Measurements from ENCODE around the gene EIF2A.

EIF2A gene

DNA sequence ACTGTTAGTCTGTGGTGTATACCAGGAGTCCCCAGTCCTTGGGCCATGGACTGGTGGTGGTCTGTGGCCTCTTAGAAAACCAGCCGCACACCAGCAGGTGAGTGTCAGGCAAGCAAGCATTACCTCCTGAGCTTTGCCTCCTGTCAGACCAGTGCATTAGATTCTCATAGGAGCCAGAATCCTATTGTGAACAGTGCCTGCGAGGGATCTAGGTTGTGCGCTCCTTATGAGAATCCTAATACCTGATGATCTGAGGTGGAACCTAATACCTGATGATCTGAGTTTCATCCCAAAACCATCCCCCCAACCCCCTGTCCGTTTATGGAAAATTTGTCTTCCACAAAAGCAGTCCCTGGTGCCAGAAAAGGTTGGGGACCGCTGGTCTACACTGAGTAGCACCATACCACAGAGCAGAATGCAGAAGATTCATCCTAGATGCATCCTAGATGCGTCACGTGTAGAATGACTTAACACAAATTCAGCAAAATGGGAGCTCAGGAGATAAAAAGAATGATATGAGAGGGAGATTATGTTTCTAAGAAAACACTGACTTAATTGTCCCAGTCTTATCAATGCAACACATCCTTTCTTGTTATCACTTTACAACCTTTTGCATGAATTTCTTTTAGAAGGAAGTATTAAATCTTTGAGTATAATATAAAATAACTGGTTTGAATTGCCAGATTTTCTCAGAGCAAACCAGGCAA, 85.1 kb downstream of the EIF2A start:
- DNase-seq (ENCODE audit: extremely low read depth in 1 of 2, low read depth in 1 of 2), result no peak

- DNase-seq (ENCODE audit: extremely low read depth in 1 of 2, low read depth in 1 of 2), result no peak
Measured at GRCh38 chr3:150635076-150635475, 88.5 kb downstream of the EIF2A start.

DNA sequence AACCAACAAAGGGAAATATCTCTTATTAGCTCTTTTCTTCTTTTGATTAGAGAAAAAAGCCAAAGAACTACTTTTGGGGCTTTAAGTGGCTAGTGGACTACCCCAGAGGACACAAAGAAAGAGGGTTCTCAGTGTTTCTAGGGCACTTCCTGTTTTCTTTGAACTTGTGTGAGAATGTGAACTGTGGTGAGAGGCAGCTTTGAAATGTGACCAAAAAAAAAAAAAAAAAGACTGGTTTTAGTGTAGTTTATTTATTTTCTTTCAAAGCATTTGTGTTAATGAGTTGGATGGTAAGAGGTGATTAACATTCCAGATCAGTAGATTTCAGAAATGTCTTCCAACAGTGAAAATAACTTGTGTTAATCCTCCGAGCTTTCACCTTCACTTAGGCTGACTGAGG, 88.9 kb downstream of the EIF2A start:
- no peak for DNase-seq (ENCODE audit: extremely low read depth in 1 of 2, low read depth in 1 of 2)
